Endothelial cell of umbilical vein (primary cell): ENCODE measurements around the gene CRACR2B. TPM values are rescaled to one million over a fixed set of nuclear protein-coding genes. Genes with fewer than 3 reads are reported as not detected.

Experiments used
- BruUV-seq: library from RNA; stranded (reverse); fragments of 400-500 nt; replicated peaks from 2 replicates; lab custom pipeline; 2021; lab: Mats Ljungman, UMichigan
- CTCF ChIA-PET: fragments of 300-600, 350-600 bp; sonication (Branson Sonifier 250); formaldehyde crosslinking; loops from one replicate; lab custom pipeline; 2021; ENCODE audit warnings: antibody characterized with exemption, inconsistent platforms; lab: Charles Lee
- POLR2A ChIA-PET: fragments of 300-600, 350-600 bp; sonication (Branson Sonifier 250); formaldehyde crosslinking; loops from one replicate; lab custom pipeline; 2021; ENCODE audit warnings: antibody characterized with exemption, inconsistent platforms; lab: Charles Lee
- DNase-seq: peaks from one replicate; pipeline ENCODE4 v3.0.0-alpha.2; 2011; ENCODE audit warnings: low read depth, low spot score
- FAIRE-seq: peaks from 2 replicates; lab custom pipeline; 2011; peaks lifted over from hg19 to GRCh38; lab: Jason Lieb, UNC
- H2AFZ ChIP-seq: 2 replicates; pipeline ENCODE4 v1.6.0; 2012; ENCODE audit warnings: low read depth, low read length, control low read depth, inconsistent platforms
- H3K27ac ChIP-seq: 2 replicates; pipeline ENCODE4 v1.5.1; 2011; ENCODE audit warnings: low read depth, mild to moderate bottlenecking, control low read depth, low read length, moderate library complexity; ENCODE audit not compliant: insufficient read depth
- H3K27me3 ChIP-seq, 2 experiments: 2 replicates each; pipeline versions ENCODE4 v1.6.0 to v1.6.1; 2011; ENCODE audit warnings: low read length in 2 of 2, mixed read lengths in 1 of 2; ENCODE audit not compliant: control insufficient read depth in 2 of 2, insufficient read depth in 2 of 2
- H3K36me3 ChIP-seq, 2 experiments: 2 replicates in 1 of 2; 3 replicates in 1 of 2; pipeline ENCODE4 v1.5.1; 2011; ENCODE audit warnings: low read length in 2 of 2, mild to moderate bottlenecking in 1 of 2, moderate library complexity in 1 of 2; ENCODE audit not compliant: control insufficient read depth in 2 of 2, insufficient read depth in 2 of 2; ENCODE audit errors: extremely low read depth in 1 of 2
- H3K4me1 ChIP-seq: 3 replicates; pipeline ENCODE4 v1.5.1; 2011; ENCODE audit warnings: mild to moderate bottlenecking, low read length; ENCODE audit not compliant: control insufficient read depth, insufficient read depth; ENCODE audit errors: extremely low read depth
- H3K4me2 ChIP-seq: 2 replicates; pipeline ENCODE4 v1.6.1; 2011; ENCODE audit warnings: low read length, control low read depth, mixed read lengths; ENCODE audit not compliant: insufficient read depth
- H3K4me3 ChIP-seq, 3 experiments: fragments of 200-600 bp in 1 of 3; sonication (generic), shearing (Covaris generic) in 1 of 3; replicated peaks in 1 of 3; 2 replicates each; pipeline ENCODE4 v1.5.1; 2011 to 2016; ENCODE audit warnings: control low read depth in 3 of 3, low read length in 3 of 3, mild to moderate bottlenecking in 2 of 3, inconsistent platforms in 1 of 3, low read depth in 1 of 3, moderate library complexity in 1 of 3; ENCODE audit not compliant: insufficient read depth in 1 of 3
- H3K79me2 ChIP-seq: 2 replicates; pipeline ENCODE4 v1.6.0; 2012; ENCODE audit warnings: low read length, inconsistent platforms; ENCODE audit not compliant: control insufficient read depth, insufficient read depth
- H3K9ac ChIP-seq: replicated peaks from 2 replicates; pipeline ENCODE3; 2011; ENCODE audit warnings: low read length, control low read depth; ENCODE audit not compliant: insufficient read depth; ENCODE audit errors: extremely low read depth
- H3K9me1 ChIP-seq: replicated peaks from 3 replicates; pipeline ENCODE4 v1.6.0; 2011; ENCODE audit warnings: mild to moderate bottlenecking, low read length; ENCODE audit not compliant: control insufficient read depth, insufficient read depth; ENCODE audit errors: extremely low read depth
- H3K9me3 ChIP-seq: replicated peaks from 2 replicates; pipeline ENCODE4 v1.5.1; 2012; ENCODE audit warnings: low read length, inconsistent platforms; ENCODE audit not compliant: control insufficient read depth, insufficient read depth
- H4K20me1 ChIP-seq: replicated peaks from 2 replicates; pipeline ENCODE3; 2011; ENCODE audit warnings: mild to moderate bottlenecking, low read length; ENCODE audit not compliant: control insufficient read depth, insufficient read depth; ENCODE audit errors: extremely low read depth
- EZH2 ChIP-seq: IDR thresholded peaks from 2 replicates; pipeline ENCODE4 v1.6.1; 2012; ENCODE audit warnings: borderline replicate concordance, low read depth, mild to moderate bottlenecking, moderate library complexity, low read length, inconsistent platforms; ENCODE audit not compliant: severe bottlenecking
- FOS ChIP-seq: IDR thresholded peaks from 2 replicates; pipeline ENCODE4 v1.6.1; 2011; ENCODE audit warnings: mild to moderate bottlenecking, low read length, moderate library complexity, borderline replicate concordance; ENCODE audit not compliant: insufficient read depth
- GATA2 ChIP-seq: IDR thresholded peaks from 2 replicates; pipeline ENCODE4 v1.7.0; 2011; ENCODE audit warnings: low read depth, mild to moderate bottlenecking, moderate library complexity, mixed read lengths, low read length; ENCODE audit not compliant: insufficient read length, insufficient read depth
- JUN ChIP-seq: IDR thresholded peaks from 2 replicates; pipeline ENCODE4 v1.6.1; 2011; ENCODE audit warnings: borderline replicate concordance, low read depth; ENCODE audit not compliant: insufficient read length, insufficient read depth
- MAX ChIP-seq: IDR thresholded peaks from 2 replicates; pipeline ENCODE4 v1.6.1; 2011; ENCODE audit not compliant: insufficient read depth, insufficient read length
- MYC ChIP-seq: IDR thresholded peaks from one replicate; pipeline ENCODE4 v1.6.1; 2011; ENCODE audit warnings: mild to moderate bottlenecking, low read depth, low read length
- POLR2A ChIP-seq: IDR thresholded peaks from 2 replicates; pipeline ENCODE4 v1.6.1; 2012; ENCODE audit warnings: low read depth, mild to moderate bottlenecking, control low read depth, low read length
- POLR2AphosphoS5 ChIP-seq: IDR thresholded peaks from 2 replicates; pipeline ENCODE4 v1.6.1; 2012; ENCODE audit warnings: low read depth, mild to moderate bottlenecking, control low read depth, low read length, moderate library complexity; ENCODE audit not compliant: insufficient read depth
- dilution Hi-C: fragments of 300-500 bp; cut with MboI; formaldehyde crosslinking; loops from one replicate; pipeline ENCODE4 v1.15.0; 2019; ENCODE audit warnings: low sequenced_read_pairs; ENCODE audit not compliant: extremely low pct_ligation_motif_present
- intact Hi-C: fragments of 100-400 bp; cut with micrococcal nuclease; formaldehyde crosslinking; loops from one replicate; pipeline ENCODE4 v1.10.0; 2022
- polyA plus RNA-seq, 4 experiments: library from polyadenylated mRNA; depleted of rRNA in 3 of 4; stranded (reverse) in 3 of 4; unstranded in 1 of 4; fragments of >200 nt; gene quantifications; 2 replicates each; pipeline versions ENCODE4 v1.2.1 to v1.2.3, GENCODE V29; 2011 to 2012; ENCODE audit warnings: missing spikeins in 1 of 4
- total RNA-seq: library from RNA; stranded (reverse); gene quantifications from 2 replicates; pipeline ENCODE4 v1.2.3, GENCODE V29; 2021
- TF ChIP-seq, protein P1 (sequence below), 2 donors: IDR thresholded peaks; 1 replicate in 1 of 2; 2 replicates in 1 of 2; pipeline ENCODE4 v1.5.1; 2011; ENCODE audit warnings: low read length in 2 of 2, mild to moderate bottlenecking in 2 of 2, moderate library complexity in 2 of 2, control low read depth in 1 of 2, inconsistent platforms in 1 of 2, low read depth in 1 of 2; ENCODE audit not compliant: insufficient read depth in 1 of 2; ENCODE audit errors: extremely low read depth in 1 of 2

The CRACR2B gene
- total and polyA plus RNA-seq, 2 donors (not counting 3 experiments of a cell fraction or from before 2014, with no cell fraction given) = 8.4 to 9.3 TPM

DNA sequence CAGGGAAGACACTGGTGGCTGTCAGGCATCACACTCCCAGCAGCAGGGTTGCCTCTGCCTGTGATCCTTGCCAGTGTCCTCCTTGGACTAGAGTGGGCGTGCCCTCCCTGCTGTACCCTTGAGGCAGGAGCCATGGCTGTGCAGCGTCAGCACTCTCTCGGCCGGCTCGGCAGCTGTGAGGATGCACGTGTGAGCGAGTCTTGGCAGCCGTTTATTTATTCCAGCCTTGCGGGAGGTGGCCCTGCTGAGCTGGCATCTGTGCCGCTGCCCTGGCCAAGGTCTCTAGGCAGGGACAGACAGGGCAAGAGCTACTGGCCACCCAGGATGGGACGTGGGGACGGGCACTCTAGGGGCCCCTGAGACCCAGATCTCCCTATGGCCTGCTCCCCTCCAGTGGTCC is 48.8 kb downstream of the CRACR2B start:
- DNase-seq (no peak), FAIRE-seq (no peak)
- no peak overlapping the region for H2AFZ ChIP-seq
- H3K9me1 ChIP-seq = no peaks in the 10 kb centered on the region
- H3K4me3 ChIP-seq = no peak overlapping the region
- dilution Hi-C loops = no loop called here
- H3K9ac ChIP-seq = no peak overlapping the region
- H3K27ac ChIP-seq = no peak overlapping the region
- H4K20me1 ChIP-seq = no peaks in the 10 kb centered on the region
- H3K36me3 ChIP-seq = peaks cover 0 to 3% of the 10 kb centered on the region in 2 experiments
- POLR2A ChIA-PET = no interaction called here
- TF ChIP-seq GATA2 = no peak
- no peak for TF ChIP-seq MAX
- TF ChIP-seq POLR2A = no peak
- no peak for TF ChIP-seq EZH2
- no peak for TF ChIP-seq POLR2AphosphoS5
- TF ChIP-seq FOS = no peak
- TF ChIP-seq, protein P1, sequence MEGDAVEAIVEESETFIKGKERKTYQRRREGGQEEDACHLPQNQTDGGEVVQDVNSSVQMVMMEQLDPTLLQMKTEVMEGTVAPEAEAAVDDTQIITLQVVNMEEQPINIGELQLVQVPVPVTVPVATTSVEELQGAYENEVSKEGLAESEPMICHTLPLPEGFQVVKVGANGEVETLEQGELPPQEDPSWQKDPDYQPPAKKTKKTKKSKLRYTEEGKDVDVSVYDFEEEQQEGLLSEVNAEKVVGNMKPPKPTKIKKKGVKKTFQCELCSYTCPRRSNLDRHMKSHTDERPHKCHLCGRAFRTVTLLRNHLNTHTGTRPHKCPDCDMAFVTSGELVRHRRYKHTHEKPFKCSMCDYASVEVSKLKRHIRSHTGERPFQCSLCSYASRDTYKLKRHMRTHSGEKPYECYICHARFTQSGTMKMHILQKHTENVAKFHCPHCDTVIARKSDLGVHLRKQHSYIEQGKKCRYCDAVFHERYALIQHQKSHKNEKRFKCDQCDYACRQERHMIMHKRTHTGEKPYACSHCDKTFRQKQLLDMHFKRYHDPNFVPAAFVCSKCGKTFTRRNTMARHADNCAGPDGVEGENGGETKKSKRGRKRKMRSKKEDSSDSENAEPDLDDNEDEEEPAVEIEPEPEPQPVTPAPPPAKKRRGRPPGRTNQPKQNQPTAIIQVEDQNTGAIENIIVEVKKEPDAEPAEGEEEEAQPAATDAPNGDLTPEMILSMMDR (IDR thresholded peaks at IDR 0.05; ENCODE audit: extremely low read depth in 1 of 2, insufficient read depth in 1 of 2, low read depth in 1 of 2, low read length in 2 of 2) = no peak
- TF ChIP-seq JUN = no peak
- no peak for TF ChIP-seq MYC
- no peaks in the 10 kb centered on the region for H3K27me3 ChIP-seq
- BruUV-seq = no TSS peak
- intact Hi-C loops = no loop called here
- CTCF ChIA-PET = interaction anchor here (1.4 kb wide), 1 partner anchor 28 kb away, joined by 4 read pairs; no protein-coding TSS in a partner anchor
- no peaks in the 10 kb centered on the region for H3K79me2 ChIP-seq
- H3K9me3 ChIP-seq = no peaks in the 10 kb centered on the region
- no peaks in the 10 kb centered on the region for H3K4me1 ChIP-seq
- no peak overlapping the region for H3K4me2 ChIP-seq
